OCI-LY7 (cell line): ENCODE data around the gene MARF1. TPM values are rescaled to one million over a fixed set of nuclear protein-coding genes. Genes with fewer than 3 reads are reported as not detected.

ENCODE experiments used
- BruUV-seq: library from RNA; stranded (reverse); fragments of 400-500 nt; replicated peaks from 2 replicates; lab custom pipeline; 2021; lab: Mats Ljungman, UMichigan
- CTCF ChIA-PET: fragments of 300-600 bp; sonication (Branson Sonifier 250); formaldehyde crosslinking; loops from one replicate; lab custom pipeline; 2022; ENCODE audit warnings: antibody characterized with exemption; ENCODE audit not compliant: unreplicated experiment; lab: Charles Lee
- POLR2A ChIA-PET: fragments of 300-600 bp; sonication (Branson Sonifier 250); formaldehyde crosslinking; loops from one replicate; lab custom pipeline; 2022; ENCODE audit warnings: antibody characterized with exemption; lab: Charles Lee
- DNase-seq: peaks from one replicate; pipeline ENCODE4 v3.0.0-alpha.2; 2015; ENCODE audit warnings: low spot score
- H2AFZ ChIP-seq: fragments of 200-600 bp; sonication (generic), shearing (Covaris generic); 2 replicates; pipeline ENCODE4 v1.6.1; 2014; ENCODE audit warnings: mild to moderate bottlenecking, antibody characterized with exemption, low read length, moderate library complexity
- H3K27ac ChIP-seq: fragments of 200-600 bp; sonication (generic); 2 replicates; pipeline ENCODE4 v1.5.1; 2014; ENCODE audit warnings: mixed run types, low read depth, mild to moderate bottlenecking, moderate library complexity, low read length, inconsistent platforms; ENCODE audit not compliant: poor library complexity, severe bottlenecking
- H3K36me3 ChIP-seq: fragments of 200-600 bp; sonication (generic); 2 replicates; pipeline ENCODE4 v1.6.1; 2014; ENCODE audit warnings: mild to moderate bottlenecking, antibody characterized with exemption, low read length, moderate library complexity, mixed read lengths; ENCODE audit not compliant: insufficient read depth
- H3K4me1 ChIP-seq: fragments of 200-600 bp; sonication (generic); 2 replicates; pipeline ENCODE4 v1.5.1; 2014; ENCODE audit warnings: mild to moderate bottlenecking, low read length; ENCODE audit not compliant: insufficient read depth, poor library complexity, severe bottlenecking
- H3K4me2 ChIP-seq: fragments of 200-600 bp; sonication (generic); 2 replicates; pipeline ENCODE4 v1.6.1; 2014; ENCODE audit warnings: mild to moderate bottlenecking, low read length
- H3K4me3 ChIP-seq: fragments of 200-600 bp; sonication (generic); 2 replicates; pipeline ENCODE4 v1.5.1; 2014; ENCODE audit warnings: mild to moderate bottlenecking, low read depth, low read length; ENCODE audit not compliant: poor library complexity, severe bottlenecking
- H3K79me2 ChIP-seq: fragments of 200-600 bp; sonication (generic); 2 replicates; pipeline ENCODE4 v1.6.1; 2016; ENCODE audit warnings: low read depth, mild to moderate bottlenecking, low read length, moderate library complexity, mixed read lengths; ENCODE audit not compliant: insufficient read depth
- H3K9me2 ChIP-seq: fragments of 200-600 bp; sonication (generic); 2 replicates; pipeline ENCODE4 v1.6.1; 2016; ENCODE audit warnings: mild to moderate bottlenecking, low read length, mixed read lengths; ENCODE audit not compliant: insufficient read depth
- H3K9me3 ChIP-seq: fragments of 200-600 bp; sonication (generic); 2 replicates; pipeline ENCODE4 v1.6.1; 2014; ENCODE audit warnings: mild to moderate bottlenecking, mixed run types, low read length, mixed read lengths
- H4K20me1 ChIP-seq: fragments of 200-600 bp; sonication (generic); 2 replicates; pipeline ENCODE4 v1.6.1; 2014; ENCODE audit warnings: mild to moderate bottlenecking, antibody characterized with exemption, low read length, moderate library complexity, mixed read lengths; ENCODE audit not compliant: insufficient read depth
- intact Hi-C: fragments of 100-400 bp; cut with micrococcal nuclease; formaldehyde crosslinking; loops from one replicate; pipeline ENCODE4 v1.10.0; 2022; ENCODE audit not compliant: unreplicated experiment
- total RNA-seq, 2 experiments: library from RNA; depleted of rRNA in 1 of 2; stranded (reverse); fragments of >200 nt in 1 of 2; shearing (Covaris generic) in 1 of 2; gene quantifications; 2 replicates each; pipeline ENCODE4 v1.2.3, GENCODE V29; 2014 to 2022
- TF ChIP-seq, protein P1 (sequence below): fragments of 200-600 bp; sonication (generic); conservative IDR thresholded peaks from 2 replicates; pipeline ENCODE4 v1.5.1; 2014; ENCODE audit warnings: mild to moderate bottlenecking, antibody characterized with exemption, low read length, moderate library complexity, mixed read lengths

The MARF1 gene
- total RNA-seq, 2 experiments from 2014 or later = 20.6 to 71.1 TPM

DNA sequence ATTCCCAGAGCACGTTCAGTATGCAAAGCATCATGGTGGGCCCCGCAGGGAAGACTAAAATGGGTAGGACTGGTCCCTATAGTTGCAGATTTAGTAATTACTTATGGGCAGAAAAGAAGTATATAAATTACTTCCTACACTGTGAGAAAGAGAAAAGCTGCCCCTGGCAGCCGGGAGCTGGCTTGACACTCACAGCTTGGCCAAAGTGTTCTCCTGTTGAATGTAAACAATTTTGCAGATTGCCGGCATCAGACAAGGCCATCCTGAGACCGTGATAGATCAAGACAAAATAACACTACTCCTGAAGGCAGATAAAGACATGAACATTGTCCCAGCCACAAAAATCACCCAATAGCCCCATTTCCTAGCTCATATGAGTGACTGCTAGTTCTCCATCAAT lies 98.5 kb downstream of the MARF1 start:
- TF ChIP-seq, protein P1, sequence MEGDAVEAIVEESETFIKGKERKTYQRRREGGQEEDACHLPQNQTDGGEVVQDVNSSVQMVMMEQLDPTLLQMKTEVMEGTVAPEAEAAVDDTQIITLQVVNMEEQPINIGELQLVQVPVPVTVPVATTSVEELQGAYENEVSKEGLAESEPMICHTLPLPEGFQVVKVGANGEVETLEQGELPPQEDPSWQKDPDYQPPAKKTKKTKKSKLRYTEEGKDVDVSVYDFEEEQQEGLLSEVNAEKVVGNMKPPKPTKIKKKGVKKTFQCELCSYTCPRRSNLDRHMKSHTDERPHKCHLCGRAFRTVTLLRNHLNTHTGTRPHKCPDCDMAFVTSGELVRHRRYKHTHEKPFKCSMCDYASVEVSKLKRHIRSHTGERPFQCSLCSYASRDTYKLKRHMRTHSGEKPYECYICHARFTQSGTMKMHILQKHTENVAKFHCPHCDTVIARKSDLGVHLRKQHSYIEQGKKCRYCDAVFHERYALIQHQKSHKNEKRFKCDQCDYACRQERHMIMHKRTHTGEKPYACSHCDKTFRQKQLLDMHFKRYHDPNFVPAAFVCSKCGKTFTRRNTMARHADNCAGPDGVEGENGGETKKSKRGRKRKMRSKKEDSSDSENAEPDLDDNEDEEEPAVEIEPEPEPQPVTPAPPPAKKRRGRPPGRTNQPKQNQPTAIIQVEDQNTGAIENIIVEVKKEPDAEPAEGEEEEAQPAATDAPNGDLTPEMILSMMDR = no peak
- Histone ChIP-seq H3K79me2 (no peaks in the 10 kb centered on the region), H3K9me3 (no peaks in the 10 kb centered on the region; the same call in 1 of the 2 replicates), H3K4me3 (no peak overlapping the region), H3K9me2 (no peaks in the 10 kb centered on the region), H3K4me1 (no peaks in the 10 kb centered on the region), H2AFZ (no peak overlapping the region), H3K36me3 (no peaks in the 10 kb centered on the region), H4K20me1 (no peaks in the 10 kb centered on the region), H3K4me2 (no peak overlapping the region), H3K27ac (no peak overlapping the region)
- CTCF ChIA-PET = no interaction called here
- no peak for DNase-seq
- no TSS peak for BruUV-seq
- intact Hi-C loops = no loop called here
- POLR2A ChIA-PET = no interaction called here

Other genes with a start within 250 kb of the MARF1 start
- not detected in 2 replicates for gene MPV17L, start 247.4 kb downstream of the MARF1 start, total RNA-seq (2014; rRNA removed; shearing (Covaris generic))
- 0.08 TPM in 1 of 2 replicates, not detected in the other for gene MPV17L, start 247.4 kb downstream of the MARF1 start, total RNA-seq (2022)
- not detected in 2 replicates for gene BMERB1, start 208.6 kb downstream of the MARF1 start, total RNA-seq (2014; rRNA removed; shearing (Covaris generic))
- not detected in 2 replicates for gene BMERB1, start 208.6 kb downstream of the MARF1 start, total RNA-seq (2022)
- gene NDE1, start 7.1 kb upstream of the MARF1 start, total RNA-seq (2014; rRNA removed; shearing (Covaris generic)) = 76.8 and 88.9 TPM in 2 replicates
- gene NDE1, start 7.1 kb upstream of the MARF1 start, total RNA-seq (2022) = 141 and 175 TPM in 2 replicates
- gene MYH11, start 213.9 kb upstream of the MARF1 start, total RNA-seq (2014; rRNA removed; shearing (Covaris generic)) = 5.7 and 7.9 TPM in 2 replicates
- 33.3 and 33.8 TPM in 2 replicates for gene MYH11, start 213.9 kb upstream of the MARF1 start, total RNA-seq (2022)
- gene CEP20, start 245.4 kb upstream of the MARF1 start, total RNA-seq (2014; rRNA removed; shearing (Covaris generic)) = 33.7 and 36.6 TPM in 2 replicates
- gene CEP20, start 245.4 kb upstream of the MARF1 start, total RNA-seq (2022) = 62.8 and 75.6 TPM in 2 replicates